A549 (cell line): Measurements from ENCODE around the gene BRAF. TPM values are rescaled to one million over a fixed set of nuclear protein-coding genes. Genes with fewer than 3 reads are reported as not detected.

ENCODE experiments used
- ATAC-seq, 2 experiments: fragments of 200-7000 bp in 1 of 2; fragments of >200 bp in 1 of 2; cut with Nextera tagmentation in 1 of 2; cut with Tn5 transposase in 1 of 2; 3 replicates each; pipeline versions ENCODE4 v1.8.0 to v1.9.1; 2018 to 2020; ENCODE audit warnings: mild to moderate bottlenecking in 1 of 2, moderate library complexity in 1 of 2
- CTCF ChIA-PET: fragments of 300-600 bp; sonication (Branson Sonifier 250); formaldehyde crosslinking; extraction: SDS; loops from one replicate; lab custom pipeline; 2021; ENCODE audit warnings: antibody characterized with exemption, inconsistent platforms; lab: Yijun Ruan, JAX
- POLR2A ChIA-PET: fragments of 350-600 bp; formaldehyde crosslinking; extraction: SDS; loops from one replicate; lab custom pipeline; 2021; ENCODE audit warnings: antibody characterized with exemption, inconsistent platforms; lab: Yijun Ruan, JAX
- DNase-seq, 2 experiments: peaks; one replicate each; pipeline versions ENCODE4 v3.0.0 to v3.0.0-alpha.2; 2011 to 2016; ENCODE audit warnings: low read depth in 1 of 2, low spot score in 1 of 2
- FAIRE-seq: peaks from 2 replicates; lab custom pipeline; 2011; peaks lifted over from hg19 to GRCh38; lab: Jason Lieb, UNC
- H3K27ac ChIP-seq, 2 experiments: fragments of >200 bp; sonication (Bioruptor Twin); formaldehyde crosslinking; 3 replicates each; pipeline ENCODE4 v1.5.1; 2016 to 2017
- H3K4me1 ChIP-seq: fragments of >200 bp; sonication (Bioruptor Twin); formaldehyde crosslinking; 3 replicates; pipeline ENCODE4 v1.6.1; 2016
- H3K4me2 ChIP-seq: fragments of >200 bp; sonication (Bioruptor Twin); formaldehyde crosslinking; 3 replicates; pipeline ENCODE4 v1.6.1; 2016
- H3K4me3 ChIP-seq: fragments of >200 bp; sonication (Bioruptor Twin); formaldehyde crosslinking; 3 replicates; pipeline ENCODE4 v1.5.1; 2016
- H3K9me3 ChIP-seq: fragments of >200 bp; sonication (Bioruptor Twin); formaldehyde crosslinking; 3 replicates; pipeline ENCODE4 v1.6.1; 2016
- CBX2 ChIP-seq: fragments of 200-600 bp; sonication (generic); IDR thresholded peaks from 2 replicates; pipeline ENCODE4 v1.6.1; 2016; ENCODE audit warnings: low read depth, mild to moderate bottlenecking, borderline replicate concordance
- CHD2 ChIP-seq: fragments of 150-350 bp; IDR thresholded peaks from 2 replicates; pipeline ENCODE4 v1.6.1; 2014; ENCODE audit warnings: low read length; ENCODE audit not compliant: partially characterized antibody
- EHMT2 ChIP-seq: fragments of 200-600 bp; sonication (generic); IDR thresholded peaks from 2 replicates; pipeline ENCODE4 v1.6.1; 2016; ENCODE audit warnings: antibody characterized with exemption, low read depth, mild to moderate bottlenecking, moderate library complexity
- EP300 ChIP-seq, 2 experiments: fragments of >200 bp; sonication (Bioruptor Twin); formaldehyde crosslinking; IDR thresholded peaks; 2 replicates in 1 of 2; 3 replicates in 1 of 2; pipeline ENCODE4 v1.6.1; 2016 to 2017
- GATA3 ChIP-seq: IDR thresholded peaks from 2 replicates; pipeline ENCODE4 v1.6.1; 2012; ENCODE audit warnings: borderline replicate concordance
- HDAC2 ChIP-seq: fragments of 200-600 bp; sonication (generic); IDR thresholded peaks from 2 replicates; pipeline ENCODE4 v1.6.1; 2016
- HEYL ChIP-seq: fragments of 250-450 bp; sonication (Bioruptor Pico); IDR thresholded peaks from 2 replicates; pipeline ENCODE4 v1.8.0; 2021; ENCODE audit warnings: mild to moderate bottlenecking, moderate library complexity
- HOXA7 ChIP-seq: fragments of 250-450 bp; sonication (Bioruptor Pico); IDR thresholded peaks from 2 replicates; pipeline ENCODE4 v1.5.0; 2020; ENCODE audit warnings: mild to moderate bottlenecking, moderate library complexity
- HOXB13 ChIP-seq: fragments of 250-450 bp; sonication (Bioruptor Pico); IDR thresholded peaks from 2 replicates; pipeline ENCODE4 v1.5.0; 2020; ENCODE audit warnings: low read depth, mild to moderate bottlenecking, moderate library complexity
- JUN ChIP-seq, 2 experiments: fragments of >200 bp; sonication (Bioruptor Twin); formaldehyde crosslinking; IDR thresholded peaks; 2 replicates in 1 of 2; 3 replicates in 1 of 2; pipeline ENCODE4 v1.6.1; 2016 to 2017
- KDM1A ChIP-seq: fragments of 200-600 bp; sonication (generic); IDR thresholded peaks from 2 replicates; pipeline ENCODE4 v1.6.1; 2016; ENCODE audit warnings: low read depth, mild to moderate bottlenecking
- KDM5A ChIP-seq: fragments of 200-600 bp; sonication (generic); IDR thresholded peaks from 2 replicates; pipeline ENCODE4 v1.6.1; 2016; ENCODE audit warnings: antibody characterized with exemption, mild to moderate bottlenecking
- MAZ ChIP-seq: fragments of 150-350 bp; IDR thresholded peaks from 2 replicates; pipeline ENCODE4 v1.6.1; 2014; ENCODE audit warnings: antibody characterized with exemption, low read depth, low read length, borderline replicate concordance
- MYC ChIP-seq: IDR thresholded peaks from 2 replicates; pipeline ENCODE4 v1.6.1; 2012; ENCODE audit warnings: mild to moderate bottlenecking, inconsistent platforms, low read length, improper control_type of control experiment, borderline replicate concordance
- POLR2AphosphoS2 ChIP-seq: conservative IDR thresholded peaks from 2 replicates; pipeline ENCODE4 v1.6.1; 2012; ENCODE audit warnings: low read length, improper control_type of control experiment, inconsistent platforms
- RAD21 ChIP-seq, 2 experiments: fragments of >200 bp in 1 of 2; sonication (Bioruptor Twin) in 1 of 2; formaldehyde crosslinking in 1 of 2; IDR thresholded peaks in 1 of 2; conservative IDR thresholded peaks in 1 of 2; 2 replicates in 1 of 2; 3 replicates in 1 of 2; pipeline ENCODE4 v1.6.1; 2012 to 2018; ENCODE audit warnings: inconsistent platforms in 1 of 2
- REST ChIP-seq: fragments of 200-600 bp; sonication (generic); IDR thresholded peaks from 2 replicates; pipeline ENCODE4 v1.6.1; 2016; ENCODE audit warnings: antibody characterized with exemption, mild to moderate bottlenecking, moderate library complexity
- RNF2 ChIP-seq: fragments of 200-600 bp; sonication (generic); IDR thresholded peaks from 2 replicates; pipeline ENCODE4 v1.6.1; 2016; ENCODE audit warnings: low read depth, mild to moderate bottlenecking, antibody characterized with exemption, moderate library complexity, borderline replicate concordance
- SMC3 ChIP-seq: fragments of >200 bp; sonication (Bioruptor Twin); formaldehyde crosslinking; IDR thresholded peaks from 3 replicates; pipeline ENCODE4 v1.6.1; 2018; ENCODE audit warnings: inconsistent platforms
- SREBF2 ChIP-seq: fragments of 450-650 bp; IDR thresholded peaks from 2 replicates; pipeline ENCODE4 v1.6.1; 2014; ENCODE audit warnings: mild to moderate bottlenecking, moderate library complexity
- TP53 ChIP-seq: fragments of 250-450 bp; sonication (Bioruptor Pico); IDR thresholded peaks from 2 replicates; pipeline ENCODE4 v1.5.0; 2021; ENCODE audit warnings: mild to moderate bottlenecking, moderate library complexity
- WGBS: methylation state at CpG from one replicate; pipeline ENCODE4 v1.1.6; 2017; ENCODE audit errors: missing lambda C conversion rate; 5-methylcytosine and 5-hydroxymethylcytosine counted together
- polyA plus RNA-seq, 4 experiments: library from polyadenylated mRNA; depleted of rRNA in 3 of 4; stranded (reverse); fragments of >200 nt; fragmentation: RNase III in 1 of 4; extraction: RNeasy Plus Mini Kit Qiagen cat#74134 plus additional on column Dnase treatment in 1 of 4; gene quantifications; 2 replicates in 3 of 4; 3 replicates in 1 of 4; pipeline ENCODE4 v1.2.3, GENCODE V29; 2011 to 2017
- TF ChIP-seq, protein P1 (sequence below): fragments of >200 bp; sonication (Bioruptor Twin); formaldehyde crosslinking; IDR thresholded peaks from 3 replicates; pipeline ENCODE4 v1.6.1; 2016
- TF ChIP-seq, protein P2 (sequence below): fragments of >200 bp; sonication (Bioruptor Twin); formaldehyde crosslinking; IDR thresholded peaks from 2 replicates; pipeline ENCODE4 v1.6.1; 2016
- TF ChIP-seq, protein P3 (sequence below): IDR thresholded peaks from 2 replicates; pipeline ENCODE4 v1.6.1; 2012

The BRAF gene
- polyA plus RNA-seq, 2 of the 4 experiments (the other 2 are of a cell fraction) = 6.1 to 19.7 TPM

- 75% methylated on average over 2 of the region's 2 CpGs for WGBS
- Histone ChIP-seq H3K4me1 (no peaks in the 10 kb centered on the region), H3K9me3 (no peaks in the 10 kb centered on the region), H3K27ac (no peak overlapping the region), H3K4me2 (no peak overlapping the region), H3K4me3 (no peak overlapping the region)
- POLR2A ChIA-PET = no interaction called here
- FAIRE-seq (peak; percentile 65), DNase-seq (no peak), ATAC-seq (no peak)
- no peak for TF ChIP-seq HDAC2
- TF ChIP-seq, protein P1, sequence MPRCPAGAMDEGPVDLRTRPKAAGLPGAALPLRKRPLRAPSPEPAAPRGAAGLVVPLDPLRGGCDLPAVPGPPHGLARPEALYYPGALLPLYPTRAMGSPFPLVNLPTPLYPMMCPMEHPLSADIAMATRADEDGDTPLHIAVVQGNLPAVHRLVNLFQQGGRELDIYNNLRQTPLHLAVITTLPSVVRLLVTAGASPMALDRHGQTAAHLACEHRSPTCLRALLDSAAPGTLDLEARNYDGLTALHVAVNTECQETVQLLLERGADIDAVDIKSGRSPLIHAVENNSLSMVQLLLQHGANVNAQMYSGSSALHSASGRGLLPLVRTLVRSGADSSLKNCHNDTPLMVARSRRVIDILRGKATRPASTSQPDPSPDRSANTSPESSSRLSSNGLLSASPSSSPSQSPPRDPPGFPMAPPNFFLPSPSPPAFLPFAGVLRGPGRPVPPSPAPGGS = no peak
- no peak for TF ChIP-seq RNF2
- no peak for TF ChIP-seq CHD2
- no peak for TF ChIP-seq CBX2
- no peak for TF ChIP-seq HEYL
- no peak for TF ChIP-seq TP53 (CRISPR knock-in tag)
- CTCF ChIA-PET = no interaction called here
These were observed 190.6 kb downstream of the BRAF start for GRCh38 chr7:140734096-140734495.

GRCh38 chr7:140732416-140732815 is 192.3 kb downstream of the BRAF start:
- no peak for DNase-seq
- Histone ChIP-seq H3K27ac (no peak overlapping the region), H3K4me2 (no peak overlapping the region), H3K4me3 (no peak overlapping the region), H3K9me3 (no peaks in the 10 kb centered on the region), H3K4me1 (no peaks in the 10 kb centered on the region)
- no peak for ATAC-seq
- WGBS = 93% methylated on average over 2 of the region's 2 CpGs
- TF ChIP-seq GATA3 (no peak), HOXA7 (CRISPR knock-in tag) (no peak), EHMT2 (no peak), JUN (IDR thresholded peaks at IDR 0.05) (no peak), MAZ (no peak), REST (no peak), KDM5A (no peak)
- CTCF ChIA-PET = no interaction called here
- no peak for FAIRE-seq
- POLR2A ChIA-PET = no interaction called here

DNA sequence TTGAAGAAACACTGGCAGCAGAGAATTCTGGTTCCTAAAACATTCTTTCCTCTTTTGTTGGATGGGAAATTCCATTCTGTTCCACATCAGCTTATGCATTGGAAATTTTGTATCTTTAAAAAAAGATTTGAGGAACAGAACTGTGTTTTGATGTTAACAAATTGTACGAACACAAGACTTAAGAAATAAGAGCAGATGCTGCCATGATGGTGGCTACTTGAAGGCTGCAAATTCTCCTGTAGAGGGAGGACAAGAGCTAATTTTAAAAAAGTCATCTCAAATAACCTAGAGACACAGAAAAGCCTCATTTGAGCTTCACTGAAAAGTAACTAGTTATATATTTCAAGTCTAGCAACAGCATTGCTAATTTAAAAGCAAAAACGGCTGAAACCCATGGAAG is 198.4 kb downstream of the BRAF start:
- ChIA-PET CTCF (interaction anchor here (0.6 to 1.6 kb wide), 12 partner anchors 9 to 807 kb away, joined by 3 to 9 read pairs (median 4); partner anchors contain the start of gene MRPS33), POLR2A (no interaction called here)
- Histone ChIP-seq H3K4me3 (no peak overlapping the region), H3K27ac (no peak overlapping the region), H3K4me1 (no peaks in the 10 kb centered on the region), H3K4me2 (no peak overlapping the region), H3K9me3 (no peaks in the 10 kb centered on the region)
- FAIRE-seq (peak; percentile 68), DNase-seq (peak; percentile 18 to 38), ATAC-seq (peak in 1 of 2 experiments; percentile 74; a peak in 2 of 6 replicates)
- WGBS = 50% methylated on average over 2 of the region's 2 CpGs
- TF ChIP-seq MYC (no peak), RAD21 (conservative IDR thresholded peaks at IDR 0.05 in 1 of 2, IDR thresholded peaks at IDR 0.05 in 1 of 2) (peak; percentile 39 to 57; a peak in 4 of 5 replicates), REST (no peak), POLR2AphosphoS2 (no peak), HEYL (no peak), CHD2 (no peak), HOXB13 (CRISPR knock-in tag) (no peak), KDM1A (no peak), SMC3 (peak; percentile 24; the same call in 1 of the 3 replicates), SREBF2 (no peak), EP300 (IDR thresholded peaks at IDR 0.05) (no peak)
- TF ChIP-seq, protein P2, sequence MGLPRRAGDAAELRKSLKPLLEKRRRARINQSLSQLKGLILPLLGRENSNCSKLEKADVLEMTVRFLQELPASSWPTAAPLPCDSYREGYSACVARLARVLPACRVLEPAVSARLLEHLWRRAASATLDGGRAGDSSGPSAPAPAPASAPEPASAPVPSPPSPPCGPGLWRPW = no peak
- TF ChIP-seq, protein P3, sequence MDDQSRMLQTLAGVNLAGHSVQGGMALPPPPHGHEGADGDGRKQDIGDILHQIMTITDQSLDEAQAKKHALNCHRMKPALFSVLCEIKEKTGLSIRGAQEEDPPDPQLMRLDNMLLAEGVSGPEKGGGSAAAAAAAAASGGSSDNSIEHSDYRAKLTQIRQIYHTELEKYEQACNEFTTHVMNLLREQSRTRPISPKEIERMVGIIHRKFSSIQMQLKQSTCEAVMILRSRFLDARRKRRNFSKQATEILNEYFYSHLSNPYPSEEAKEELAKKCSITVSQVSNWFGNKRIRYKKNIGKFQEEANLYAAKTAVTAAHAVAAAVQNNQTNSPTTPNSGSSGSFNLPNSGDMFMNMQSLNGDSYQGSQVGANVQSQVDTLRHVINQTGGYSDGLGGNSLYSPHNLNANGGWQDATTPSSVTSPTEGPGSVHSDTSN = no peak
